Mucosa of descending colon (tissue), 3 donors: ENCODE measurements around the gene GFY. TPM values are rescaled to one million over a fixed set of nuclear protein-coding genes. Genes with fewer than 3 reads are reported as not detected.

ENCODE experiments used
- ATAC-seq: fragments of 200-7000 bp; cut with Tn5 transposase; one replicate; pipeline ENCODE4 v1.9.1; 2020; ENCODE audit warnings: mild to moderate bottlenecking, moderate library complexity
- DNase-seq, 3 donors: peaks; one replicate each; pipeline ENCODE4 v3.0.0-alpha.2; 2020
- H3K36me3 ChIP-seq: fragments of 200-600 bp; one replicate; pipeline ENCODE4 v1.8.0; 2021; ENCODE audit warnings: low read depth, mild to moderate bottlenecking
- H3K4me1 ChIP-seq: fragments of 200-600 bp; one replicate; pipeline ENCODE4 v1.8.0; 2021; ENCODE audit warnings: low read depth, mild to moderate bottlenecking
- H3K4me3 ChIP-seq: fragments of 200-600 bp; one replicate; pipeline ENCODE4 v1.8.0; 2021; ENCODE audit warnings: mild to moderate bottlenecking
- H3K9me3 ChIP-seq: fragments of 200-600 bp; one replicate; pipeline ENCODE4 v1.8.0; 2021; ENCODE audit warnings: mild to moderate bottlenecking
- intact Hi-C, 2 donors: fragments of 100-400 bp; cut with DNase I in 1 of 2; cut with micrococcal nuclease in 1 of 2; formaldehyde crosslinking; loops; one replicate each; pipeline versions ENCODE4 v1.11.0 to v1.11.1; 2022; cut with DNase I, micrococcal nuclease
- total RNA-seq, 3 donors: library from RNA; stranded (reverse); fragmentation: NEBNext Ultra II Directional in 2 of 3; extraction: Animal tissue kit (Norgen Biotek cat#: 25700) in 2 of 3; gene quantifications; one replicate each; pipeline versions ENCODE4 v1.2.1 to v1.2.4, GENCODE V29; 2021 to 2023
- TF ChIP-seq, protein P1 (sequence below): fragments of 200-600 bp; IDR thresholded peaks from one replicate; pipeline ENCODE4 v1.8.0; 2022; ENCODE audit warnings: antibody characterized with exemption, mild to moderate bottlenecking
- donor health status: DM: no; HTN: no; CAD: no; lungs with moderate emphysema.
- donor health status: DM: no; HTN: no; CAD: no.
- donor health status: DM: no; HTN: yes; CAD: no.

GFY gene
- total RNA-seq, 3 donors from 2014 or later, result not detected

DNA sequence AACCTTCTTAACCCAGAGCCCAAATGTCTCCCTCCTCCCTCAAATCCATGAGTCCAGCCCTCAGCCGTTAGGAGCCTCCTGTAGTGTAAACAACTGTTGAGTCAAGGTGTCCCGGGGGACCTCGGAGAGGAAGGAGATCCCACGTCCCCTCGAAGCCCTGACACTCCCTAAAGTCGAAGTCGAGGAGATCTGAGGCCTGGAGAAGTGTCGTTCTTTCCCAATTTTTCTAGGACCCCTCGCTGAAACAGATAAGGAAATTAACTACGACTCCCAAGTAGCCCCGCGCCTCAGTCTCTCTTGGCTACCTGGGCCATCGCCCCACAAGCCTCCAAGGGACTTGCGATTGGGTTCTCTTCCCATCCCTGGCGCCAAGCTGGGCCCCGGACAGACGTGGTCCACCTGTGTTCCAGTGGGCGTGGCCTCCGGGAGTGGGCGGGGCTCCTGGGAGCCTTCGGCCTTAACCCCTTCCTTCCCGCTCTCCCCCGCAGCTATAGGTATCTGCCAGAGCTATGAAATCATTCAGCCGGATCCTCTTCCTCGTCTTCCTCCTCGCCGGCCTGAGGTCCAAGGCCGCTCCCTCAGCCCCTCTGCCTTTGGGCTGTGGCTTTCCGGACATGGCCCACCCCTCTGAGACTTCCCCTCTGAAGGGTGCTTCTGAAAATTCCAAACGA is 869 bp downstream of the GFY start:
- Histone ChIP-seq H3K36me3 (no peaks in the 10 kb centered on the region), H3K4me1 (peaks cover 10% of the 10 kb centered on the region), H3K4me3 (no peak overlapping the region), H3K9me3 (no peaks in the 10 kb centered on the region)
- TF ChIP-seq, protein P1, sequence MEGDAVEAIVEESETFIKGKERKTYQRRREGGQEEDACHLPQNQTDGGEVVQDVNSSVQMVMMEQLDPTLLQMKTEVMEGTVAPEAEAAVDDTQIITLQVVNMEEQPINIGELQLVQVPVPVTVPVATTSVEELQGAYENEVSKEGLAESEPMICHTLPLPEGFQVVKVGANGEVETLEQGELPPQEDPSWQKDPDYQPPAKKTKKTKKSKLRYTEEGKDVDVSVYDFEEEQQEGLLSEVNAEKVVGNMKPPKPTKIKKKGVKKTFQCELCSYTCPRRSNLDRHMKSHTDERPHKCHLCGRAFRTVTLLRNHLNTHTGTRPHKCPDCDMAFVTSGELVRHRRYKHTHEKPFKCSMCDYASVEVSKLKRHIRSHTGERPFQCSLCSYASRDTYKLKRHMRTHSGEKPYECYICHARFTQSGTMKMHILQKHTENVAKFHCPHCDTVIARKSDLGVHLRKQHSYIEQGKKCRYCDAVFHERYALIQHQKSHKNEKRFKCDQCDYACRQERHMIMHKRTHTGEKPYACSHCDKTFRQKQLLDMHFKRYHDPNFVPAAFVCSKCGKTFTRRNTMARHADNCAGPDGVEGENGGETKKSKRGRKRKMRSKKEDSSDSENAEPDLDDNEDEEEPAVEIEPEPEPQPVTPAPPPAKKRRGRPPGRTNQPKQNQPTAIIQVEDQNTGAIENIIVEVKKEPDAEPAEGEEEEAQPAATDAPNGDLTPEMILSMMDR, result no peak
- DNase-seq (no peak), ATAC-seq (peak; percentile 35)
- intact Hi-C loops, result no loop called here

- TF ChIP-seq, protein P1, result no peak
- intact Hi-C loops, result no loop called here
- Histone ChIP-seq H3K36me3 (no peaks in the 10 kb centered on the region), H3K9me3 (no peaks in the 10 kb centered on the region), H3K4me3 (no peak overlapping the region), H3K4me1 (peaks cover 8% of the 10 kb centered on the region)
- DNase-seq (no peak), ATAC-seq (no peak)
Observed at GRCh38 chr19:49427339-49427738, 2.2 kb downstream of the GFY start.

DNA sequence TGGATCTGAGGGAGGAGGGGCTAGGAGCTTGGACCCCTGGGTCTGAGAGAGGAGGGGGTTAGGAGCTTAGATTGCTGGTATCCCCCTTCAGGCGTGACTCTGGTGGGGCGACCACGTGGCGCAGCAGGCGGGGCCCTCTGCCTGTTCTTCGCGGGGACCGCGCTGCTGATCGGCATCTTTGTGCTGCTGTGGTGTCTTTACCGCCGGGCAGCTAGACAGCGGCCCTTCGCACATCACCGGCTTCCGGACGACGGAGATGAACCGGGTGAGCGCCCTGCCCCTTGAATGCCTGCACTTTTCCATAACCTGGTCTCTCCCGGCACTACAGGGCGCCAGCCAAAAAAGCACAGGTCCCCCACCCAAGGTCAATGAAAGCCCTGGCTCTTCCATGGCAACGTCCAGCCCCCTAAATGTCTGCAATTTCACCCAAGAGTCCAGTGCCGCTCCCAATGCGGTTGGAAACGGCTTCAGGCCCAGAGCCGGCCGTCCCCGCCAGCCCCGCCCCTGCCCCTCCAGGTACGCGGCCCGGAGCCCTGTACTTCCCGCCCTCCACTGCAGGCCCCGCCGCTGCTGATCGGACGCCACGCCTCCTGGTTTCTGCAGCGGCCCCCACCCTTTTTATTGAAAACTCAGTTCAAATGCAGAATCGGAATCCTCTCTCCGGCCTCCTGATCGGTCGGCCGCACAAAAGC is 2.8 kb downstream of the GFY start:
- no peaks in the 10 kb centered on the region for H3K9me3 ChIP-seq
- H3K4me1 ChIP-seq, result peaks cover 5% of the 10 kb centered on the region
- no peak overlapping the region for H3K4me3 ChIP-seq
- DNase-seq (peak in 1 of 3 donors; percentile 43), ATAC-seq (peak; percentile 31)
- H3K36me3 ChIP-seq, result no peaks in the 10 kb centered on the region
- intact Hi-C loops, result no loop called here
- TF ChIP-seq, protein P1, result no peak

- ATAC-seq (no peak), DNase-seq (peak in 1 of 3 donors; percentile 36)
- Histone ChIP-seq H3K36me3 (no peaks in the 10 kb centered on the region), H3K4me1 (peaks cover 5% of the 10 kb centered on the region), H3K4me3 (no peak overlapping the region), H3K9me3 (no peaks in the 10 kb centered on the region)
- TF ChIP-seq, protein P1, result no peak
- intact Hi-C loops, result no loop called here
Observed at GRCh38 chr19:49428547-49429451, 3.6 kb downstream of the GFY start.

DNA sequence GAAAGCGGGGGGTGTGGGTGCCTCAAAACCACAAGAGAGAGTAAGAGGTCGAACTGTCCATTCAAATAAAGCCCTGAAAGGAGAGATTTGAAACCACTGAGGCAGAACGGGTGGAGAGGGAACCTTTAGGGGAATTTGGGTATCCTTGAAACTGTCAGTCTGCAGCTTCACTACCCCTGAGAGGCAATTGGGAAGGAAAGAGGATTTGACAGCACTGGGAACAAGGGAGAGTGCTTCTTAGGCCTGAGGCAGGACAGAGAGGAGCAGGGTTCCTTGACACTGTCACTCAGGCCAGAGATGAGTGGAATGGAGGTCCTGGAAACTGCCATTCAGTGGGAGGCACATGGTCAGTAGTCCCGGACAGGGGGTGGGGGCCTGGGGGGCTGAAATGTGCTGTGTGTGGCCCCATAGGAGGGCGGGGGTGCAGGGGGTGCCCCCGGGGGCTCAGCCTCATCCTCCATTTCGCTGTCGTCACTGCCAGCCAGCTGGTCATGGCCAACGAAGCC is 5.0 kb downstream of the GFY start:
- Histone ChIP-seq H3K9me3 (no peaks in the 10 kb centered on the region), H3K36me3 (no peaks in the 10 kb centered on the region), H3K4me1 (peaks cover 5% of the 10 kb centered on the region), H3K4me3 (no peak overlapping the region)
- DNase-seq, result no peak
- TF ChIP-seq, protein P1, result no peak
- no peak for ATAC-seq
- intact Hi-C loops, result loop anchor here in 1 of 2 donors (5.0 kb wide), 1 partner anchor 33 kb away; no protein-coding TSS in a partner anchor
